VCaP (cell line): ENCODE data around the gene ATP5PO.

Source experiments
- H3K27ac ChIP-seq: fragments of 450-650 bp; 2 replicates; pipeline ENCODE4 v1.5.1; 2017
- CTCF ChIP-seq: fragments of 450-650 bp; conservative IDR thresholded peaks from 2 replicates; pipeline ENCODE4 v1.5.1; 2017; ENCODE audit warnings: mild to moderate bottlenecking, moderate library complexity

Gene ATP5PO

DNA sequence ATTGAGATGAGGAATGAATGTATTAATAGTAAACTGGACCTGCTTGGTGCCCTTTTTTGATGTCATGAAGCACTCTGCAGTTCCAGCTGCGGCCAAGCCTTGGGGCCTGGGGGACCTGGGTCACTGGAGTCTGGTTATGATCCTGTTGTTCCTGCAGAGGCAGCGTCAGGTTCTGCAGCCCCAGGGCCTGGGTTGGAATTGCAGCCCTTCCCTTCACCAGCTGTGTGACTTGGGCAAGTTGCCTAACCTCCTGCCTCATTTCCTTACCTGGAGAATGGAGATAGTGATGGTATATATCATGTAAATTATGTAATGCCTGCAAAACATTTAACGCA, 9.1 kb upstream of the ATP5PO start:
- no peak overlapping the region; the same call in 1 of the 2 replicates for H3K27ac ChIP-seq
- TF ChIP-seq CTCF: no peak

DNA sequence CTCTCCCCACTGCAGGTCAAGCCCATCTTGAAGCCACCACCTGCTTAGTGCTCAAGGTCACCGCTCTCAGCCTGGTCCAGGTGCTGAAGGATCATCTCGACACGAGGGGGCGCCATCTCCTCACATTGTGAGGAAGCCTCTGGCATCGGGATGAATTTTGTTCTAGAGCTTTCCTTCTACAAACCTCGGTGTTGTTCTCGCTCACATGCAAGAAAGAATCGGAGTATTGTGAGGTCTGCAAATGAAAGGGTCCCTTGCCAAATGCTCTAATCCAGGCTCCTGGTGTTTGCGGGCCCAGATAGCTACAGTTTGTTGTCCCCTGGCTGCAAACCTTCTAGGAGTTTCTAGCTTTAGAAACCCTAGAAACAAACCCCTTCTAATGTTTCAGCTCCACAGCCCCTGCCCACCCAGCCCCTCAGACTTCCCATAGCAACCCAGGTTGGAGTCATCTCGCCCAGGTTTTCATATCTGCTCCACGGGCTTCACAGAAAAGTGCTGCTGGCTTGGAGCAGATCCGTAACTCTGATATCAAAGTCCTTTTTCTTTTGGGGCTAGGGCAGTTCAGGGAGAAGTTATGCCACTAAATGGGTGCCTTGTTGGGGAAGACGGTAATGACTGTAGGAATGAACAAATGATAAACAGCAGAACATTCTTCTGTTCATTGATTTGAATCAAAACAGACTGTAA, 8.6 kb upstream of the ATP5PO start:
- peak; percentile 99 for TF ChIP-seq CTCF
- H3K27ac ChIP-seq: peak overlapping the region; percentile 40; the same call in 1 of the 2 replicates

GRCh38 chr21:33917421-33917820, 1.8 kb upstream of the ATP5PO start:
- no peak for TF ChIP-seq CTCF
- no peak overlapping the region for H3K27ac ChIP-seq

DNA sequence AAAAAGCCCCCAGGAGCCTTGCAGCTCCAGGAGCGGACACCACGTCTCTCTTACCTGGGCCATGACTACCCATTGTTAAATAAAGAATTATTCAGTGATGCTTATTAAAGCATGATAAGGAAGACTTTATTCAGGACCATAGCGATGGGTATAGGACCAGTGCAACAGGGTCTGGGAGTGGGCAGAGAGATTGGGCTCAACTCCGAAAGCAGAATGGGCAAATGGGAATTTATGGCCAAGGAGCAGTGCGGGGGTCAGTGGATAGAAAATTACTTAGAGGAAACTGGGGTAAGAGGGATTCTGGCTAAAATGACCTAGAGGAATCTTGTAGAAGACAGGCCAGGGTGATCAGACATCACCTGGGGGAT, 580 bp upstream of the ATP5PO start:
- peak overlapping the region; percentile 86 for H3K27ac ChIP-seq
- TF ChIP-seq CTCF: no peak

- peak overlapping the region; percentile 86; the same call in 1 of the 2 replicates for H3K27ac ChIP-seq
- TF ChIP-seq CTCF: no peak
These were observed 1.4 kb downstream of the ATP5PO start for GRCh38 chr21:33914188-33914587.

DNA sequence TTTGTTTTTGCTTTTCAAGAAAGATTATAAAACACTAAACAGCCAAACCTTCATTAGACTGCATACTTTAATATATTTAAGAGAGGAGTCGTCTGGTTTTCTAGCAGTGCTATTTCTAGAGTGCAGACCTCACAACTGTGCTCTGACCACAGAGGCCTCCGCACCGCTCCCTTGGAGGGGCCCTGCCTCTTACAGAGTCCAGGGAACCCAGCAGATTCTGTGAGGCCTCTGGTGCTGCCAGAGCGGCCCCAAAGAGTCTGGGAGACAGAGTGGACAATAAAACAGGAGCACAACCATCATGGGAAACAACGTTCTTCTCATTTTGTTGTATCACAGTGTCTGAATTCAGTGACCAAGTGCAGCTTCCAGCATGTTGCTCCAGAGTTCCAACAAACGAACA, 5.8 kb downstream of the ATP5PO start:
- H3K27ac ChIP-seq: peak overlapping the region; percentile 51
- no peak for TF ChIP-seq CTCF

- TF ChIP-seq CTCF: no peak
- no peak overlapping the region for H3K27ac ChIP-seq
These were observed 6.8 kb downstream of the ATP5PO start for GRCh38 chr21:33908760-33909159.
